ENCODE results near the gene INPP5D.

Gene INPP5D

GRCh38 chr2:233079953-233080835, 20.1 kb downstream of the INPP5D start:
- no peak for DNase-seq

GRCh38 chr2:233080836-233081229, 20.7 kb downstream of the INPP5D start:
- DNase-seq, result no peak

GRCh38 chr2:233081232-233081730, 21.1 kb downstream of the INPP5D start:
- DNase-seq, result no peak

- DNase-seq, result no peak
Observed at GRCh38 chr2:233081731-233082221, 21.6 kb downstream of the INPP5D start.

GRCh38 chr2:233082222-233082930, 22.2 kb downstream of the INPP5D start:
- DNase-seq, result no peak

- DNase-seq, result no peak
Observed at GRCh38 chr2:233082931-233083755, 23.0 kb downstream of the INPP5D start.

GRCh38 chr2:233083782-233084181, 23.6 kb downstream of the INPP5D start:
- no peak for DNase-seq

- DNase-seq, result no peak
Observed at GRCh38 chr2:233084488-233084887, 24.3 kb downstream of the INPP5D start.

- DNase-seq, result no peak
Observed at GRCh38 chr2:233085037-233085838, 25.1 kb downstream of the INPP5D start.

GRCh38 chr2:233085839-233086150, 25.7 kb downstream of the INPP5D start:
- DNase-seq, result no peak

- DNase-seq, result no peak
Observed at GRCh38 chr2:233087713-233088112, 27.6 kb downstream of the INPP5D start.

GRCh38 chr2:233088972-233089345, 28.8 kb downstream of the INPP5D start:
- no peak for DNase-seq

GRCh38 chr2:233089851-233090250, 29.7 kb downstream of the INPP5D start:
- DNase-seq, result no peak

- no peak for DNase-seq
Observed at GRCh38 chr2:233090879-233091278, 30.7 kb downstream of the INPP5D start.

GRCh38 chr2:233091595-233092375, 31.6 kb downstream of the INPP5D start:
- DNase-seq, result no peak

- no peak for DNase-seq
Observed at GRCh38 chr2:233092432-233093165, 32.5 kb downstream of the INPP5D start.

- no peak for DNase-seq
Observed at GRCh38 chr2:233093166-233093448, 33.0 kb downstream of the INPP5D start.

- no peak for DNase-seq
Observed at GRCh38 chr2:233093721-233094120, 33.6 kb downstream of the INPP5D start.

GRCh38 chr2:233094614-233095013, 34.5 kb downstream of the INPP5D start:
- DNase-seq, result no peak

- DNase-seq, result no peak
Observed at GRCh38 chr2:233096006-233096405, 35.9 kb downstream of the INPP5D start.

GRCh38 chr2:233098618-233099017, 38.5 kb downstream of the INPP5D start:
- no peak for DNase-seq
